Panc1 (cell line): ENCODE results near the gene KCNIP4. TPM values are rescaled to one million over a fixed set of nuclear protein-coding genes. Genes with fewer than 3 reads are reported as not detected.

Experiments
- ATAC-seq: fragments of 200-7000 bp; cut with Tn5 transposase; 2 replicates; pipeline ENCODE4 v1.9.1; 2020; ENCODE audit warnings: mild to moderate bottlenecking, moderate library complexity
- BruUV-seq: library from RNA; stranded (reverse); fragments of 400-500 nt; replicated peaks from 2 replicates; lab custom pipeline; 2021; lab: Mats Ljungman, UMichigan
- CTCF ChIA-PET: fragments of 300-600 bp; sonication (Branson Sonifier 250); formaldehyde crosslinking; loops from one replicate; lab custom pipeline; 2022; ENCODE audit warnings: antibody characterized with exemption; lab: Charles Lee
- POLR2A ChIA-PET: fragments of 300-600 bp; sonication (Branson Sonifier 250); formaldehyde crosslinking; loops from one replicate; lab custom pipeline; 2022; ENCODE audit warnings: antibody characterized with exemption; lab: Charles Lee
- DNase-seq: peaks from one replicate; pipeline ENCODE4 v3.0.0-alpha.2; 2010; ENCODE audit warnings: low read depth, low spot score
- H3K27ac ChIP-seq: 2 replicates; pipeline ENCODE4 v1.5.1; 2011; ENCODE audit warnings: mild to moderate bottlenecking, low read length, inconsistent platforms
- H3K27me3 ChIP-seq: fragments of 200-500 bp; sonication (Bioruptor generic); 2 replicates; pipeline ENCODE4 v1.6.0; 2014; ENCODE audit warnings: low read length, inconsistent platforms; ENCODE audit not compliant: control insufficient read depth, insufficient read depth
- H3K36me3 ChIP-seq: fragments of 200-500 bp; sonication (Bioruptor generic); 2 replicates; pipeline ENCODE4 v1.5.1; 2014; ENCODE audit warnings: inconsistent platforms, mild to moderate bottlenecking, low read length, moderate library complexity; ENCODE audit not compliant: control insufficient read depth, insufficient read depth
- H3K4me1 ChIP-seq: 2 replicates; pipeline ENCODE4 v1.5.1; 2011; ENCODE audit warnings: inconsistent platforms, mild to moderate bottlenecking, low read length, moderate library complexity; ENCODE audit not compliant: control insufficient read depth, insufficient read depth
- H3K4me3 ChIP-seq, 2 experiments: 2 replicates each; pipeline ENCODE4 v1.5.1; 2011 to 2012; ENCODE audit warnings: low read depth in 2 of 2, low read length in 2 of 2, mild to moderate bottlenecking in 2 of 2, inconsistent platforms in 1 of 2, moderate library complexity in 1 of 2
- H3K9me3 ChIP-seq: fragments of 200-500 bp; sonication (Bioruptor generic); 2 replicates; pipeline ENCODE4 v1.5.1; 2014; ENCODE audit warnings: low read depth, mild to moderate bottlenecking, inconsistent platforms, low read length, moderate library complexity; ENCODE audit not compliant: control insufficient read depth, insufficient read depth
- POLR2AphosphoS5 ChIP-seq: IDR thresholded peaks from 2 replicates; pipeline ENCODE4 v1.6.1; 2012; ENCODE audit warnings: mild to moderate bottlenecking, low read depth, low read length, moderate library complexity
- REST ChIP-seq, 2 experiments: IDR thresholded peaks; 2 replicates each; pipeline ENCODE4 v1.6.1; 2011 to 2012; ENCODE audit warnings: low read depth in 2 of 2, control low read depth in 1 of 2, low read length in 1 of 2, mild to moderate bottlenecking in 1 of 2, moderate library complexity in 1 of 2; ENCODE audit not compliant: insufficient read depth in 1 of 2
- SIN3A ChIP-seq: IDR thresholded peaks from 2 replicates; pipeline ENCODE4 v1.6.1; 2012; ENCODE audit warnings: low read depth, mild to moderate bottlenecking, low read length, moderate library complexity, borderline replicate concordance; ENCODE audit not compliant: insufficient read depth
- TCF7L2 ChIP-seq: IDR thresholded peaks from 2 replicates; pipeline ENCODE4 v1.6.1; 2011; ENCODE audit warnings: mild to moderate bottlenecking, low read depth, low read length, inconsistent platforms
- in situ Hi-C: cut with HindIII; loops from 2 replicates; pipeline ENCODE4 v1.10.0; 2016; ENCODE audit warnings: low sequenced_read_pairs, low pct_unique_long_range_greater_than_20kb
- intact Hi-C: fragments of 100-400 bp; cut with micrococcal nuclease; formaldehyde crosslinking; loops from one replicate; pipeline ENCODE4 v1.10.0; 2022; ENCODE audit not compliant: unreplicated experiment
- total RNA-seq: library from RNA; stranded (reverse); gene quantifications from one replicate; pipeline ENCODE4 v1.2.1, GENCODE V29; 2021; ENCODE audit not compliant: unreplicated experiment
- TF ChIP-seq, protein P1 (sequence below): fragments of 450-650 bp; IDR thresholded peaks from 2 replicates; pipeline ENCODE4 v1.5.1; 2017; ENCODE audit warnings: mild to moderate bottlenecking

Gene KCNIP4
- total RNA-seq, 1 experiment from 2014 or later: not detected

DNA sequence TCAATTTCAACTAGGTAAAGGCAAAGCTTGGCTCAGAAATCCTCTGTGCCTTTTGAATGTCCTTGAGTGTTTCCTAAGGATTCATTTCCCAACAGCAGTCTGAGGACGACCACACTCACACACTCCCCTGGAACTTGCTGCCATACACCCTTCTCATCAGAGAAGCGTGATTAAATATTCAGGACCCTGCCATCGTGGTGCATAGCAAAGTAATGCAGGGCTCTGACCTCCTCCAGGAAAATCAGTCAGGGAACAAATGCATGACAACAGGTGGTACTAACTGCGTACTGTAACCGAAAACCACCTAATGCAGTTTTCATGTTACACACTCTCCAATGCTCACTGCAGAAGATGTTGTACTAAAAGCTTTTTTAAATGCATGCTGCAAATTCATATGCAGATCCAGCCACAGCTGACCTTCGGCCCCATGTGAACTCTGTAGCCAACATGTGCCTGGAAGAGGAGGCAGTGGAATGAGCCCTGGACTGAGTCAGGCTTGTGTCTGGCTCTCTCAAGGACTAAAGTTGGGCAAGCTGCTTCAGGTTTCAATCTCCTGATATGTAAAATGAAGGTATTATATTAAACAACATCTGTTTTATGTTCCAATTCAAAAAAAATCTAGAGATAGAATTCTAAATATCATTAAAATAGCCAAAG lies 238.3 kb downstream of the KCNIP4 start:
- intact Hi-C loops (no loop called here), in situ Hi-C loops (no loop called here)
- ChIA-PET CTCF (no interaction called here), POLR2A (interaction anchor here (0.6 kb wide), 1 partner anchor 210 kb away, joined by 4 read pairs; no protein-coding TSS in a partner anchor)
- Histone ChIP-seq H3K4me3 (no peak overlapping the region), H3K27ac (no peak overlapping the region), H3K9me3 (no peaks in the 10 kb centered on the region), H3K4me1 (no peaks in the 10 kb centered on the region), H3K27me3 (no peaks in the 10 kb centered on the region), H3K36me3 (no peaks in the 10 kb centered on the region)
- no TSS peak for BruUV-seq
- no peak for DNase-seq
- TF ChIP-seq POLR2AphosphoS5 (no peak), SIN3A (no peak), REST (IDR thresholded peaks at IDR 0.05; ENCODE audit: insufficient read depth in 1 of 2, low read depth in 2 of 2, low read length in 1 of 2) (no peak), TCF7L2 (no peak)
- TF ChIP-seq, protein P1, sequence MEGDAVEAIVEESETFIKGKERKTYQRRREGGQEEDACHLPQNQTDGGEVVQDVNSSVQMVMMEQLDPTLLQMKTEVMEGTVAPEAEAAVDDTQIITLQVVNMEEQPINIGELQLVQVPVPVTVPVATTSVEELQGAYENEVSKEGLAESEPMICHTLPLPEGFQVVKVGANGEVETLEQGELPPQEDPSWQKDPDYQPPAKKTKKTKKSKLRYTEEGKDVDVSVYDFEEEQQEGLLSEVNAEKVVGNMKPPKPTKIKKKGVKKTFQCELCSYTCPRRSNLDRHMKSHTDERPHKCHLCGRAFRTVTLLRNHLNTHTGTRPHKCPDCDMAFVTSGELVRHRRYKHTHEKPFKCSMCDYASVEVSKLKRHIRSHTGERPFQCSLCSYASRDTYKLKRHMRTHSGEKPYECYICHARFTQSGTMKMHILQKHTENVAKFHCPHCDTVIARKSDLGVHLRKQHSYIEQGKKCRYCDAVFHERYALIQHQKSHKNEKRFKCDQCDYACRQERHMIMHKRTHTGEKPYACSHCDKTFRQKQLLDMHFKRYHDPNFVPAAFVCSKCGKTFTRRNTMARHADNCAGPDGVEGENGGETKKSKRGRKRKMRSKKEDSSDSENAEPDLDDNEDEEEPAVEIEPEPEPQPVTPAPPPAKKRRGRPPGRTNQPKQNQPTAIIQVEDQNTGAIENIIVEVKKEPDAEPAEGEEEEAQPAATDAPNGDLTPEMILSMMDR: no peak
- ATAC-seq: no peak

- Histone ChIP-seq H3K36me3 (no peaks in the 10 kb centered on the region), H3K4me3 (no peak overlapping the region), H3K4me1 (no peaks in the 10 kb centered on the region), H3K27me3 (no peaks in the 10 kb centered on the region), H3K27ac (no peak overlapping the region), H3K9me3 (no peaks in the 10 kb centered on the region)
- no peak for ATAC-seq
- ChIA-PET POLR2A (interaction anchor here (0.6 kb wide), 1 partner anchor 210 kb away, joined by 4 read pairs; no protein-coding TSS in a partner anchor), CTCF (no interaction called here)
- intact Hi-C loops: no loop called here
- BruUV-seq: no TSS peak
- in situ Hi-C loops: no loop called here
- no peak for DNase-seq
- TF ChIP-seq TCF7L2 (no peak), REST (IDR thresholded peaks at IDR 0.05; ENCODE audit: insufficient read depth in 1 of 2, low read depth in 2 of 2, low read length in 1 of 2) (no peak), POLR2AphosphoS5 (no peak), SIN3A (no peak)
- TF ChIP-seq, protein P1: no peak
These were observed 238.8 kb downstream of the KCNIP4 start for GRCh38 chr4:21709761-21710160.
